CD4-positive, alpha-beta T cell treated with Interleukin-2 at 100 ng/mL for 4 hours (primary cell): Measurements from ENCODE around the gene MAP1A.
"Not testable (repeated sequence)": the region's sequence is repeated elsewhere in the genome, so short reads cannot be mapped to it uniquely, and the experiment has no call there.

Experiments used
- DNase-seq: peaks from one replicate; pipeline ENCODE4 v3.0.0-alpha.2; 2020; ENCODE audit warnings: low spot score

The MAP1A gene

DNA sequence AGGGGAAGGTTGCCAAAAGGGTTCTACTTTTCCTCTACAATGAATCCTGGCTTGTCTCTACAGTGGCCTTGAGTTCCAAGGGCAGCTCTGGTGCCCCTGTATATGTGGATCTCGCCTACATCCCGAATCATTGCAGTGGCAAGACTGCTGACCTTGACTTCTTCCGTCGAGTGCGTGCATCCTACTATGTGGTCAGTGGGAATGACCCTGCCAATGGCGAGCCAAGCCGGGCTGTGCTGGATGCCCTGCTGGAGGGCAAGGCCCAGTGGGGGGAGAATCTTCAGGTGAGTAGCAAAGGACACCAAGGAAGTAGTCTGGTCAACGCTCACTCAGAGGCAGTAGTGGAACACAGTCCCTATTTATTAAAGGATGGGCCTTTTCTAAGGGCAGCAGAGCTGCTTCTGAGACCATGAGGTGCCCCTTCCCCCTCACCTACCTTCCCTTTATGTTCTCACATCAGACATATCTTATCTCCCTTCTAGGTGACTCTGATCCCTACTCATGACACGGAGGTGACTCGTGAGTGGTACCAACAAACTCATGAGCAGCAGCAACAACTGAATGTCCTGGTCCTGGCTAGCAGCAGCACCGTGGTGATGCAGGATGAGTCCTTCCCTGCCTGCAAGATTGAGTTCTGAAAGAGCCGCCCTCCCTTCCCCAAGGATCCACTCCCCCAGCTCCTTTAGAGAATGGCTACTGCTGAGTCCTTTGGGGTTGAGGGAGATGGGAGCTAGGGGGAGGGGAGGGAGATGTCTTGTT is 12.4 kb downstream of the MAP1A start:
- no peak for DNase-seq

DNA sequence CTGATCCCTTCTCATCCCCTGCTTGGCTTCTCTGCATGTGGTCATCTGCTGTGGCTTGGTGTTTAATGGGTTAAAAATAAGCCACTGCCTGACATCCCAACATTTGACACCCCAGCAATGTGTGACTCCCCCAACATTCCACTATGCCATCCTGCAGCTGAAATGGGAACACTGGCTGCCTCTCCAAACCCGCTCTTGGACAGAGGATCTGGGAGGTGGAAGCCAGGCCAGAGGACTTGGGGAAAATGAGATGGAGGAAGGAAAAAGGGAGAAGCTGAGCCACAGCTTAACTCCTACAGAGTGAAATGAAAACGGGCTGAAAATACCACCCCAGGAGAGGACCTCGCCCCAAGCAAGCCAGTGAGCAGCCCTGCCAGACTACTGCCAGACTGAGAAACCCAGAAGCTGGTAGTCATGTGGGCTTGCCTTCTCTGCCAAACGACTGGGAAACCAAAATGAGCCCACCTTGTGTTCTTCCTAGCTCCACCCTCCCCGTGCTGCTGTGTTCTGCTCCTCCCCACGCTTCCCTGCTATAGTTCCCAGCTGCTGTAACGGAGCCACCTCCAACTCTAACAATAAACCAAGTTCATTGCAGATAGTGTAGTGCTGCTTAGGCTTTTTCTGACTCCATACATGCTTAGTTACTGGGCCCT is 13.7 kb downstream of the MAP1A start:
- no peak for DNase-seq

DNA sequence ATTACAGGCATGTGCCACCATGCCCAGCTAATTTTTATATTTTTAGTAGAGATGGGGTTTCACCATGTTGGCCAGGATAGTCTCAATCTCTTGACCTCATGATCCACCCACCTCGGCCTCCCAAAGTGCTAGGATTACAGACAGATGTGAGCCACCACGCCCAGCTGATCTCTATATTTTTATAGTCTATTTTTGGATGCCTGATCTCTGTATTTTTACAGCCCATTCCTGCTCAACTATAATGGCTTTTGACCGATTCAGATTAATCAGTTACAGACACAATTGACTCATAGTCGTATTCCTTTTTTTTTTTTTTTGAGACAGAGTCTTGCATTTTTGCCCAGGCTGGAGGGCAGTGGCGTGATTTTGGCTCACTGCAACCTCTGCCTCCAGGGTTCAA is 15.4 kb downstream of the MAP1A start:
- DNase-seq = not testable (repeated sequence)

DNA sequence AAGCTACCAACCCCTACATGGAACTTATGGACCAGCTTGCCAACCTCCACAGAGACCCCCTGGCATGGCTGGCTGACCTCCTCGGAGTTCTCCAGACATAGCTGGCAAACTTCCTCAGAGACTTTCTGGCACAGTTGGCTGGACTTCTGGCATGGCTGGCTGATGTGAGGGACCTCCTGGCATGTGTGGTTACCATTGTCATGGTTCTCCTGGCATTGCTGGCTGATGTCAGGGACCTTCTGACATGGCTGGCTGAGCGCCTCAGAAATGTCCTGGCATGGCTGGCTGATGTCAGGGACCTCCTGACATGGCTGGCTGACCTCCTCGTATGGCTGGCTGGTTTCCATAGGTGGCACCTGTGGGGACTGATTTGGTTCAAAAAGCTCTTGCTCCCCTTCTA is 17.5 kb downstream of the MAP1A start:
- DNase-seq = no peak

DNA sequence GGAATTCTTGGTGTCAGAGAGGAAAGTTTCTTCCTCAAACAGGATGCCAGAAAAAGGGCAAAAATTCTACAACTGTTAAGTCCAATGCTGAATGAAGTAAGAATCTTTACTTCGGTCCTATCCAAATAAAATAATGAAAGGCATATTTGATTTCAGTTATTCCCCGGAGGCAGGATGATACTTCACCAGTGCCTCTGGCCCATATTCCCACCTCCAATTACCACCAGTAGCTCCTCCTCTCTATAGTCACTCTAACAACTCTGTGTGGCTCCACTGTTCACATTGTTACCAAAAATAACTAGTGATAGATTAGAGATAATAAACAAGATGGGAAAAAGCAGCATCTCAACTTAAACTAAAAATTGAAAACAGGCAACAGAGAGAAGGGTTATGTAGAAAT is 20.7 kb downstream of the MAP1A start:
- DNase-seq = no peak

DNA sequence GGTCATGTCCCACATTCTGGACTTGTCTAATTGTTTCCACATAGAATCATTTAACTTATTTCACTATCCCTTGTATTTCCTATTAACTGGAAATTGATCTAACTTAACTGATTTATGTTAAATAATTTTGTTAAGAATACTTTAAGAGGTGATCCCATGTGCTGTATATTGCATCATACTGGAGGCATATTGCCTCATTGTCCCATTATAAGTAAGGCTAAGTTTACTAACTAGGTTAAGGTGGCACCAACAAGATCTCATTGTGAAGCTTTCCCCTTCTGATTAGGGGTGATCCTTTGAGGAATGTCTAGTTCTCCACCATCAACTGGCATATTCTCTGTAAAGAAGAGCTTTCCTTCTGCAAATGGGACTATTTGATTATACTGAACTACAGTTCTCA is 24.4 kb downstream of the MAP1A start:
- no peak for DNase-seq

DNA sequence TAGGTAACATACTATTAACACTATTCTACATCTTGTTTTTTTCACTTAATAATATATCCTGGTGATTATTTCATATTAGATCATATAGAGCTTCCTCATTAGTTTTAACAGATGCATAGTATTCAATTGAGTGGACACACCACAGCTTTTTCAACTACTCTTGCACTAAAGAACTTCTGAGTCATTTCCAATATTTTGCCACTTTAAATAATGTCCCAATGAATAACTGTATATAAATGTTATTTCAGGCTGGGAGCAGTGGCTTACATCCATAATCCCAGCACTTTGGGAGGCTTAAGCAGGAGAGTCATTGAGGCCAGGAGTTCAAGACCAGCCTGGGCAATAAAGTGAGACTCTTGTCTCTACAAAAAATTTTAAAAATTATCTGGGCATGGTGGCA is 26.9 kb downstream of the MAP1A start:
- DNase-seq = no peak

DNA sequence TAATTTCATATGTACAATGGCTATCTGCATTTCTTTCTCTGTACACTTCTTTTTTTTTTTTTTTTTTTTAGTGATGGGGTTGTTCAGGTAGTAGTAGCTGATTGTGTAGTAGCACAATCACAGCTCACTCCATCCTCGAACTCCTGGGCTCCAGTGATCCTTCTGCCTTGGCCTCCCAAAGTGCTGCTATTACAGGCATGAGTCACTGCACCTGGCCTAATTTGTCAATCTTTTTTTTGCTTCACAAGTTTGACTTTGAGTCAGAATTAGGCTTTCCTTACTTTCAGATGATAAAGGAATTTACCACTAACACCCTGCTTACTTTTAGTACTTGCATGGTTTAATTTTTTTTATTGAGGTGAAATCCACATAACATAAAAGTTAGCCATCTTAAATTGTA is 28.0 kb downstream of the MAP1A start:
- no peak for DNase-seq

DNA sequence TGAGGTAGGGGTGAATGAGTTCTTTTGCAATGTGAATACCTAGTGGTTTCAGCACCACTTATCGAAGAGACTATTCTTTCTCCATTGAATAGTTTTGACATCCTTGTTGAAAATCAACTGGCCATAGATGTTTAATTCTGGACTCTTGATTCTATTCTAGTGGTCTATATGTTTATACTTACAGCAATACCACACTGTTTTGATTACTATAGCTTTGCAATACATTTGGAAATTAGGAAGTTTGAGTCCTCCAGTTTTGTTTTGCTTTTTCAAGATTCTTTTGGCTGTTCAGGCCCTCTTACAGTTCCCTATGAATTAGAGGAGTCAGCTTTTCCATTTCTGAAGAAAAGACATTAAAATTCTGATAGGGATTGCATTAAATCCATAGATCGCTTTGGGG is 30.1 kb downstream of the MAP1A start:
- DNase-seq = no peak

DNA sequence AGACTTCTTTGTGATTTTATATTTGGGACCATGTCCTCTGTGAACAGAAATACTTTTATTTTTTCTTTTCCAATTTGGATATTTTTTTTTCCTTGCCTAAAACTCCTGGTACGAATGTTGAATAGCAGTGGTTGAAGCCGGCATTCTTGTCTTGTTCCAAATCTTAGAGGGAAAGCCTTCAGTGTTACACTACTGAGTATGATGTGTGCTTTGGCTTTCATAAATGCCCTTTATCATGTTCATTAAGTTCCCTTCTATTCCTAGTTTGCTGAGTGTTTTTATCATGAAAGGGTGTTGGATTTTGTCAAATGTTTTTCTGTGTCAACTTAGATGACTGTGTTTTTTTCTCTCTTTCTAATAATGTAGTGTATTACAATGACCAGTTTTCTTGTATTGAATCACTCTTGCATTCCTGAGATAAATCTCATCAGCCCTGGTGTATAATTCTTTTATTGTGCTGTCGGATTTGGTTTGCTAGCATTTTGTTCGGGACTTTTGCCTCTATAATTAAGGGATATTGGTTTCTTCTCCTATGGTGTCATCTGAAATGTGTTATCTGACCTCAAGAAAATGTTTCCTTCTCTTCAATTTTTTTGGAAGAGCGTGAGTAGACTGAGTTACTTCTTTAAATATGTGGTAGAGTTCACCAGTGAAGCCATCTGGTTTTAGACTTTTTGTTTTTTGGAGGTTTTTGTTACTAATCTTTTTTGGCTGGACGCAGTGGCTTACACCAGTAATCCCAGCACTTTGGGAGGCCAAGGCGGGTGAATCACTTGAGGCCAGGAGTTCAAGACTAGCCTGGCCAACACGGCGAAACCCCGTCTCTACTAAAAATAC is 33.3 kb downstream of the MAP1A start:
- no peak for DNase-seq

DNA sequence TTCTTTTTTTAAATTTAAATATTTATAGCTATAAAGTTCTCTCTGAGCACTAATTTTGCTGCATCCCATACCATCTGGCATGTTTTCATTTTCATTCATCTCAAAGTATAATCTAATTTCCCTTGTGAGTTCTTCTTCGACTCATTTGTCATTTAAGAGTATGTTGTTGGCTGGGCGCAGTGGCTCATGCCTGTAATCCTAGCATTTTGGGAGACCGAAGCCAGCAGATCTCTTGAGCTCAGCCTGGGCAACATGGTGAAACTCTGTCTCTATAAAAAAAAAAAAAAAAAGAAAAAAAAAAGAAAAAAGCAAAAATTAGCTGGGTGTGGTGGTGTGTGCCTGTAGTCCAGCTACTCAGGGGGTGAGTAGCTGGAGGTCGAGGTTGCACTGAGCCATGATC is 34.8 kb downstream of the MAP1A start:
- DNase-seq = no peak

DNA sequence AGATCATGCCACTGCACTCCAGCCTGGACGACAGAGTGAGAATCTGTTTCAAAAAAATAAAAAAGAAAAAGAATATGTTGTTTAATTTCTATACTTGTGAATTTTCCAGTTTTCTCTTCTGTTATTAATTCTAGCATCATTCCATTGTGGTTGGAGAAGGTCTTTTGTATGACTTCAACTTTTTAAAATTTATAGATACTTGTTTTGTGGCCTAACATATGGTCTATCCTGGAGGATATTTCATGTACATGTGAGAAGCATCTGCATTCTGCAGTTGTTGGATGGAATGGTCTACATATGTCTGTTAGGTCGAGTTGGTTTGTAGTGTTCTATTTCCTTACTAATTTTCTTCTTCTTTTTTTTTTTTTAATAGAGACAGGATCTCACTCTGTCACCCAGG is 35.6 kb downstream of the MAP1A start:
- DNase-seq = no peak

DNA sequence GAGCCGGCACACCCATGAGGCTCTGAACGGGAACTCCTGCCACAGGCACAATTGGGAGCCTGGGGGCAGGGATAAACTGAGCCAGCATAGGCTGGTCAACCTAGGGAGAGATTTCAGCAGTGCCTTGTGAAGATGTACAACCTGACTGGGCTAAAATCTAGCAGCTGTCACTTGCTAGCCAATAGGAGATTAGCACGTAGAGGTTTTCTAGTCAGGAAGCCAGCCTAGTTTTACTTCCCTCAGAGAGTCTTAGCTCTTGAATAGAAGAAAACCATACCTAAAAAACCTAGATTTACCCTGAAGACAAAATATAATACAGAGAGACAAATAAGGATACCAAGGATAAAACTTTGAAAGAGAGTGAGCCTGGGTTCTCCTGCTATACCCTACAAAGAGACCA is 45.3 kb downstream of the MAP1A start:
- DNase-seq = not testable (repeated sequence)

DNA sequence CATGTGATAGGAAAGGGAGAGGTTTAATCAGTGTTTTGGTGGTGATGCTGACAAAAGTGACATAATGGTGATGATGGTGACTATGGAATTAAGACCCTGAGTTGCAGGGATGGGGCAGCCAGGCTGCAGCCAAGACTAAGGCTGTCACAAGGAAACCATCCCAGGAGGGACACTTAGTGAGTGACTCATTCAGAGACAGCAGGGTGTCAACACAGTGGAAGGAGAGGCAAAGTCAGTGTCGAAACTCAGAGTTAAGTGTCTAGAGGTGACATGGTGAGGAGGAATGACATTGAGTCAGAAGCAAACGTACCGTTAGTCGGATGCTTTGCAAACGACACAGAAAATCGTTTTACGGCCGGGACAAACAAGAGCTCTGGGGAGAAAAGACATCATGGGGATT is 46.4 kb downstream of the MAP1A start:
- not testable (repeated sequence) for DNase-seq

DNA sequence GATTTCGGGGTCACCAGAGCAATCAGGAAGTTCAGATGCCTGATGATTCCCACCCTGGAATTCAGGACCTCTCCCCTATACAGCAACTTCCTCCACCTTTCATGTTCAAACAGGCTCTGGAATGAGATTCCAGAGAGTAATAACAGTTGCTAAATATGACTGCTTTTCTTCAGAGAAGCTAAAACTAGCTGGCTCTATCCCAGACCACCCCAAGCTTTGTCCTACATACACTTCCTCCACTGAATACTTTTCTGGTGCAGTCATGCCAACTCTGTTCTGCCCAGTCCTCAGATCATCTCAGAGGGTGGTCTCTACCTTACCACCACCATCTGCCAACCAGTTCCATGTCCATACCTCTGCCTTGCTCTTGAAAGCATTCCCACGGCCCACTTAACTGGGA is 49.2 kb downstream of the MAP1A start:
- DNase-seq = not testable (repeated sequence)

DNA sequence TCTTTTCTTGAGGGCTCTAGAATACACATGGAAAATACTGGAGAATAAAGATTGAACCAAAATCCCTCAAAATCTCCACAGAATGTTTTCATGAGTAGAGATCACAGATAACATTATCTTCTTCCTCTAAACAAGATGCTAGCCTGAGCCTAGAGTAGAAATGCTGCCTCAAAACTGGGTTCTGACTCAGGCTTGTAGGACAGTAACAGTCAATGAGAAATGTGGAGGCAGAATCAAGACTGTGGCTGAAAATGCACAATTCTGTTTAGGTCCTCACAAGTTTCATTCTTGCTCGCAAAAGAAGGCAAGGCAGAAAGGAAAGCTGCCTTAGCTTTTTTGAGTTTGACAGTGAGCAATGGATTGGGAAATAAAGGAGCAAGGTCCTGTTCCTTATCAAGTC is 57.2 kb downstream of the MAP1A start:
- not testable (repeated sequence) for DNase-seq
